ENCODE data around the gene ABCC5. TPM values are rescaled to one million over a fixed set of nuclear protein-coding genes. Genes with fewer than 3 reads are reported as not detected.

The ABCC5 gene
- total RNA-seq, 1 experiment from 2014 or later = 37.6 TPM

- Mint-ChIP-seq H3K4me3 (no peak overlapping the region; a peak in 1 of 5 replicates), H3K36me3 (ENCODE audit: insufficient read depth in 1 of 3, low read depth in 3 of 3) (peaks cover 14 to 55% (median 44%) of the 10 kb centered on the region in 3 experiments; a peak in 6 of 7 replicates), H3K4me1 (peaks cover 20 to 21% of the 10 kb centered on the region in 2 experiments), H3K27me3 (ENCODE audit: low read depth) (no peaks in the 10 kb centered on the region), H3K9me3 (no peaks in the 10 kb centered on the region), H3K27ac (peak overlapping the region in 2 of 3 experiments; percentile 47 to 65; a peak in 2 of 7 replicates)
- H2AFZ ChIP-seq (ENCODE audit: low read length) = no peak overlapping the region
- H2BK12ac ChIP-seq (ENCODE audit: insufficient read length, low read depth, low read length) = no peak overlapping the region
- no peak overlapping the region for H2BK20ac ChIP-seq (ENCODE audit: low read depth, low read length, poor library complexity, severe bottlenecking)
- H4K8ac ChIP-seq (replicated peaks; ENCODE audit: insufficient read length, low read depth, low read length) = no peak overlapping the region
- no peaks in the 10 kb centered on the region for H4K20me1 ChIP-seq (ENCODE audit: control insufficient read depth, insufficient read depth, insufficient read length)
- no peak overlapping the region for H3K56ac ChIP-seq (ENCODE audit: insufficient read length, low read depth, low read length)
- no peak overlapping the region for H3K9ac ChIP-seq (ENCODE audit: extremely low read depth, insufficient read length, low read length)
- no peaks in the 10 kb centered on the region for H3K23me2 ChIP-seq (ENCODE audit: insufficient read length, low read depth, low read length, poor library complexity, severe bottlenecking)
- no peaks in the 10 kb centered on the region for H3K9me3 ChIP-seq (ENCODE audit: control insufficient read depth, low read depth, low read length)
- no peak overlapping the region for H3K4ac ChIP-seq (ENCODE audit: low read depth, low read length)
- no peak overlapping the region for H4K91ac ChIP-seq (ENCODE audit: insufficient read length, low read depth, low read length)
- H3K18ac ChIP-seq (ENCODE audit: insufficient read length, low read depth, low read length) = no peak overlapping the region
- WGBS (ENCODE audit: extremely low coverage, insufficient read length, low lambda C conversion rate) = no CpG with 5 or more reads among the region's 4 CpGs
- no peaks in the 10 kb centered on the region for H3K79me2 ChIP-seq (ENCODE audit: insufficient read depth, low read length)
- H2BK15ac ChIP-seq (ENCODE audit: low read depth, low read length) = no peak overlapping the region
- no peaks in the 10 kb centered on the region for H3K27me3 ChIP-seq (ENCODE audit: insufficient read depth, low read length)
- no peak overlapping the region for H3K27ac ChIP-seq (ENCODE audit: insufficient read length, low read depth, low read length)
- peaks cover 8% of the 10 kb centered on the region; the same call in 1 of the 2 replicates for H3K4me1 ChIP-seq (ENCODE audit: insufficient read depth, low read length)
- no peak overlapping the region for H2AK5ac ChIP-seq (ENCODE audit: insufficient read length, low read length)
- H2BK120ac ChIP-seq (ENCODE audit: low read depth, low read length, poor library complexity, severe bottlenecking) = no peak overlapping the region
- H3K4me2 ChIP-seq (ENCODE audit: insufficient read depth, insufficient read length, low read length) = no peak overlapping the region
- H3T11ph ChIP-seq (ENCODE audit: low read length) = no peak overlapping the region
- H3K79me1 ChIP-seq (ENCODE audit: insufficient read depth, low read depth, low read length, poor library complexity, severe bottlenecking) = no peaks in the 10 kb centered on the region
- TF ChIP-seq, protein P1, sequence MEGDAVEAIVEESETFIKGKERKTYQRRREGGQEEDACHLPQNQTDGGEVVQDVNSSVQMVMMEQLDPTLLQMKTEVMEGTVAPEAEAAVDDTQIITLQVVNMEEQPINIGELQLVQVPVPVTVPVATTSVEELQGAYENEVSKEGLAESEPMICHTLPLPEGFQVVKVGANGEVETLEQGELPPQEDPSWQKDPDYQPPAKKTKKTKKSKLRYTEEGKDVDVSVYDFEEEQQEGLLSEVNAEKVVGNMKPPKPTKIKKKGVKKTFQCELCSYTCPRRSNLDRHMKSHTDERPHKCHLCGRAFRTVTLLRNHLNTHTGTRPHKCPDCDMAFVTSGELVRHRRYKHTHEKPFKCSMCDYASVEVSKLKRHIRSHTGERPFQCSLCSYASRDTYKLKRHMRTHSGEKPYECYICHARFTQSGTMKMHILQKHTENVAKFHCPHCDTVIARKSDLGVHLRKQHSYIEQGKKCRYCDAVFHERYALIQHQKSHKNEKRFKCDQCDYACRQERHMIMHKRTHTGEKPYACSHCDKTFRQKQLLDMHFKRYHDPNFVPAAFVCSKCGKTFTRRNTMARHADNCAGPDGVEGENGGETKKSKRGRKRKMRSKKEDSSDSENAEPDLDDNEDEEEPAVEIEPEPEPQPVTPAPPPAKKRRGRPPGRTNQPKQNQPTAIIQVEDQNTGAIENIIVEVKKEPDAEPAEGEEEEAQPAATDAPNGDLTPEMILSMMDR (conservative IDR thresholded peaks at IDR 0.05) = no peak
- H3K23ac ChIP-seq (ENCODE audit: insufficient read length, low read depth, low read length) = no peak overlapping the region
- no peak overlapping the region for H4K5ac ChIP-seq (ENCODE audit: insufficient read length, low read depth, low read length)
- no peak overlapping the region for H2BK5ac ChIP-seq (ENCODE audit: insufficient read length, low read length)
- H3K14ac ChIP-seq (ENCODE audit: insufficient read depth, low read length) = no peak overlapping the region
- DNase-seq = no peak
Measured at GRCh38 chr3:183984127-183984740, 33.5 kb downstream of the ABCC5 start.
